Gastroesophageal sphincter (tissue), 4 donors: ENCODE results near the gene TXNDC17. TPM values are rescaled to one million over a fixed set of nuclear protein-coding genes. Genes with fewer than 3 reads are reported as not detected.

ENCODE experiments used
- ATAC-seq: fragments of 150-250 bp; one replicate; pipeline ENCODE4 v1.9.1; 2016; ENCODE audit warnings: mild to moderate bottlenecking, moderate library complexity
- H3K27ac ChIP-seq, 4 donors: fragments of 200-600 bp; sonication (generic) in 3 of 4; 1 replicate in 3 of 4; 2 replicates in 1 of 4; pipeline ENCODE4 v1.5.1; 2016 to 2019
- H3K27me3 ChIP-seq: fragments of 200-600 bp; sonication (generic); one replicate; pipeline ENCODE4 v1.5.1; 2019
- H3K36me3 ChIP-seq, 2 donors: fragments of 200-600 bp; sonication (generic); one replicate each; pipeline ENCODE4 v1.5.1; 2019; ENCODE audit warnings: control low read depth in 1 of 2
- H3K4me1 ChIP-seq, 3 donors: fragments of 200-600 bp; sonication (generic); 1 replicate in 2 of 3; 2 replicates in 1 of 3; pipeline ENCODE4 v1.5.1; 2016 to 2019; ENCODE audit warnings: control low read depth in 2 of 3
- H3K4me3 ChIP-seq, 2 donors: fragments of 200-600 bp; sonication (generic); one replicate each; pipeline ENCODE4 v1.5.1; 2019; ENCODE audit warnings: mild to moderate bottlenecking in 1 of 2, moderate library complexity in 1 of 2
- H3K9me3 ChIP-seq, 3 donors: fragments of 200-600 bp; sonication (generic); one replicate each; pipeline ENCODE4 v1.5.1; 2017 to 2019; ENCODE audit warnings: control low read depth in 2 of 3
- CTCF ChIP-seq, 4 experiments: fragments of 200-600 bp in 2 of 4; fragments of 450-650 bp in 2 of 4; sonication (generic) in 1 of 4; IDR thresholded peaks; one replicate each; pipeline ENCODE4 v1.5.1; 2017 to 2019; ENCODE audit warnings: antibody characterized with exemption in 4 of 4, mild to moderate bottlenecking in 2 of 4, moderate library complexity in 2 of 4
- EP300 ChIP-seq: sonication (generic); formaldehyde crosslinking; IDR thresholded peaks from one replicate; pipeline ENCODE4 v1.6.1; 2017; ENCODE audit warnings: antibody characterized with exemption, mild to moderate bottlenecking
- POLR2A ChIP-seq, 2 donors: fragments of 450-650 bp; IDR thresholded peaks; one replicate each; pipeline ENCODE4 v1.6.1; 2017; ENCODE audit warnings: antibody characterized with exemption in 2 of 2, mild to moderate bottlenecking in 2 of 2, moderate library complexity in 1 of 2
- POLR2AphosphoS5 ChIP-seq: sonication (generic); formaldehyde crosslinking; IDR thresholded peaks from one replicate; pipeline ENCODE4 v1.6.1; 2017; ENCODE audit warnings: antibody characterized with exemption
- WGBS, 2 donors: methylation state at CpG; one replicate each; pipeline ENCODE4 v1.1.5; 2018; ENCODE audit warnings: low coverage in 1 of 2; 5-methylcytosine and 5-hydroxymethylcytosine counted together
- total RNA-seq, 4 donors: library from RNA; depleted of rRNA; stranded (reverse); fragments of >200 nt; gene quantifications; one replicate each; pipeline ENCODE4 v1.1.0, GENCODE V29; 2016

Gene TXNDC17
- total RNA-seq, 4 donors from 2014 or later, result 41.2 to 85.8 (median 68.2) TPM

- ATAC-seq, result no peak
- Histone ChIP-seq H3K9me3 (no peaks in the 10 kb centered on the region), H3K27me3 (peaks cover 43% of the 10 kb centered on the region), H3K27ac (no peak overlapping the region), H3K4me1 (no peaks in the 10 kb centered on the region), H3K36me3 (no peaks in the 10 kb centered on the region), H3K4me3 (no peak overlapping the region)
- TF ChIP-seq POLR2AphosphoS5 (no peak), EP300 (no peak), POLR2A (IDR thresholded peaks at IDR 0.05) (no peak), CTCF (IDR thresholded peaks at IDR 0.05) (no peak)
- 57 to 69% methylated on average over 6 of the region's 7 CpGs for WGBS, 2 donors
Observed at GRCh38 chr17:6684460-6684783, 43.6 kb downstream of the TXNDC17 start.

GRCh38 chr17:6684881-6685767 lies 44.3 kb downstream of the TXNDC17 start:
- 83% methylated on average over 1 to 9 of the region's 14 CpGs for WGBS, 2 donors
- no peaks in the 10 kb centered on the region for H3K36me3 ChIP-seq
- no peak for ATAC-seq
- no peaks in the 10 kb centered on the region for H3K4me1 ChIP-seq
- H3K4me3 ChIP-seq, result no peak overlapping the region
- TF ChIP-seq POLR2A (IDR thresholded peaks at IDR 0.05), result no peak
- no peak overlapping the region for H3K27ac ChIP-seq
- peaks cover 41% of the 10 kb centered on the region for H3K27me3 ChIP-seq
- no peaks in the 10 kb centered on the region for H3K9me3 ChIP-seq

GRCh38 chr17:6686026-6686425 lies 45.2 kb downstream of the TXNDC17 start:
- Histone ChIP-seq H3K4me1 (no peaks in the 10 kb centered on the region), H3K27ac (no peak overlapping the region), H3K36me3 (no peaks in the 10 kb centered on the region), H3K27me3 (peaks cover 50% of the 10 kb centered on the region), H3K4me3 (no peak overlapping the region), H3K9me3 (no peaks in the 10 kb centered on the region)
- 70% methylated on average over 2 of the region's 4 CpGs; no CpG with 5 or more reads in 1 of the 2 donors for WGBS, 2 donors
- ATAC-seq, result no peak
- TF ChIP-seq CTCF (IDR thresholded peaks at IDR 0.05) (no peak), POLR2AphosphoS5 (no peak), POLR2A (IDR thresholded peaks at IDR 0.05) (no peak), EP300 (no peak)

GRCh38 chr17:6688944-6689343 lies 48.1 kb downstream of the TXNDC17 start:
- Histone ChIP-seq H3K4me1 (no peaks in the 10 kb centered on the region), H3K4me3 (no peak overlapping the region), H3K9me3 (no peaks in the 10 kb centered on the region), H3K27ac (no peak overlapping the region), H3K36me3 (no peaks in the 10 kb centered on the region), H3K27me3 (peaks cover 42% of the 10 kb centered on the region)
- no peak for ATAC-seq
- TF ChIP-seq CTCF (IDR thresholded peaks at IDR 0.05), result no peak
- no peak for TF ChIP-seq POLR2AphosphoS5
- no peak for TF ChIP-seq EP300
- no peak for TF ChIP-seq POLR2A (IDR thresholded peaks at IDR 0.05)
- 67 to 85% methylated on average over 6 to 9 of the region's 9 CpGs for WGBS, 2 donors

- no peak for ATAC-seq
- Histone ChIP-seq H3K4me1 (no peaks in the 10 kb centered on the region), H3K4me3 (no peak overlapping the region), H3K36me3 (no peaks in the 10 kb centered on the region), H3K27me3 (peaks cover 26% of the 10 kb centered on the region), H3K9me3 (no peaks in the 10 kb centered on the region), H3K27ac (no peak overlapping the region)
- TF ChIP-seq POLR2A (IDR thresholded peaks at IDR 0.05) (no peak), CTCF (IDR thresholded peaks at IDR 0.05) (no peak), POLR2AphosphoS5 (no peak), EP300 (no peak)
- 65 to 87% methylated on average over 6 to 7 of the region's 11 CpGs for WGBS, 2 donors
Observed at GRCh38 chr17:6690641-6691040, 49.8 kb downstream of the TXNDC17 start.
